HepG2 (cell line): ENCODE measurements around the gene LRRC3C. TPM values are rescaled to one million over a fixed set of nuclear protein-coding genes. Genes with fewer than 3 reads are reported as not detected.
A peak's percentile ranks its signal among the peaks of the same experiment; 100 is the strongest.

Experiments used
- ADNP ChIP-seq: sonication (generic); formaldehyde crosslinking; IDR thresholded peaks from 2 replicates; pipeline ENCODE4 v1.4.0; 2020; ENCODE audit warnings: missing genetic modification reagents
- AKNA ChIP-seq: sonication (generic); formaldehyde crosslinking; IDR thresholded peaks from 2 replicates; pipeline ENCODE4 v1.4.0; 2020; ENCODE audit warnings: missing genetic modification reagents, borderline replicate concordance
- CBFB ChIP-seq: sonication (generic); formaldehyde crosslinking; IDR thresholded peaks from 2 replicates; pipeline ENCODE4 v1.4.0; 2020; ENCODE audit warnings: missing genetic modification reagents
- CHD4 ChIP-seq: fragments of 200-600 bp; sonication (generic); IDR thresholded peaks from 2 replicates; pipeline ENCODE4 v1.7.0; 2017; ENCODE audit warnings: mild to moderate bottlenecking, low read length, borderline replicate concordance
- FOXJ3 ChIP-seq: sonication (generic); formaldehyde crosslinking; IDR thresholded peaks from 2 replicates; pipeline ENCODE4 v1.4.0; 2020; ENCODE audit warnings: missing genetic modification reagents, mild to moderate bottlenecking, borderline replicate concordance
- HIVEP1 ChIP-seq: sonication (generic); formaldehyde crosslinking; IDR thresholded peaks from 2 replicates; pipeline ENCODE4 v1.4.0; 2020; ENCODE audit warnings: mild to moderate bottlenecking, missing genetic modification reagents
- LCORL ChIP-seq, 2 experiments: fragments of 450-650 bp in 1 of 2; sonication (generic) in 1 of 2; formaldehyde crosslinking in 1 of 2; IDR thresholded peaks; 2 replicates each; pipeline versions ENCODE4 v1.5.0 to v1.6.1; 2017 to 2020; ENCODE audit warnings: antibody characterized with exemption in 1 of 2, missing genetic modification reagents in 1 of 2
- MTERF4 ChIP-seq: sonication (generic); formaldehyde crosslinking; IDR thresholded peaks from 2 replicates; pipeline ENCODE4 v1.8.0; 2023; ENCODE audit warnings: mild to moderate bottlenecking, missing genetic modification reagents
- MYNN ChIP-seq: sonication (generic); formaldehyde crosslinking; IDR thresholded peaks from 2 replicates; pipeline ENCODE4 v1.4.0; 2020; ENCODE audit warnings: mild to moderate bottlenecking, low read depth, missing genetic modification reagents
- MZF1 ChIP-seq: sonication (generic); formaldehyde crosslinking; IDR thresholded peaks from 2 replicates; pipeline ENCODE4 v1.8.1; 2023; ENCODE audit warnings: mild to moderate bottlenecking, missing genetic modification reagents, borderline replicate concordance
- NFE2 ChIP-seq: sonication (generic); formaldehyde crosslinking; IDR thresholded peaks from 2 replicates; pipeline ENCODE4 v1.4.0; 2020; ENCODE audit warnings: missing genetic modification reagents
- SRSF4 ChIP-seq: fragments of 200-400 bp; formaldehyde crosslinking; IDR thresholded peaks from one replicate; pipeline ENCODE4 v1.6.1; 2018; ENCODE audit warnings: mild to moderate bottlenecking, low read depth, low read length, moderate library complexity; ENCODE audit not compliant: poor library complexity, severe bottlenecking
- TEAD3 ChIP-seq: optimal IDR thresholded peaks from 2 replicates; pipeline ENCODE3; 2016; ENCODE audit warnings: borderline replicate concordance
- TOE1 ChIP-seq: sonication (generic); formaldehyde crosslinking; IDR thresholded peaks from 2 replicates; pipeline ENCODE4 v1.4.0; 2020; ENCODE audit warnings: mild to moderate bottlenecking, missing genetic modification reagents
- ZNF607 ChIP-seq: sonication (generic); formaldehyde crosslinking; IDR thresholded peaks from 2 replicates; pipeline ENCODE4 v1.5.1; 2020; ENCODE audit warnings: missing genetic modification reagents, mild to moderate bottlenecking, borderline replicate concordance
- ZNF614 ChIP-seq: IDR thresholded peaks from 2 replicates; pipeline ENCODE4 v1.6.1; 2018; ENCODE audit warnings: missing biosample characterization, missing genetic modification reagents, inconsistent platforms, borderline replicate concordance
- ZNF768 ChIP-seq: sonication (generic); formaldehyde crosslinking; IDR thresholded peaks from 2 replicates; pipeline ENCODE4 v1.4.0; 2020; ENCODE audit warnings: missing genetic modification reagents
- ZNF83 ChIP-seq: sonication (generic); formaldehyde crosslinking; IDR thresholded peaks from 2 replicates; pipeline ENCODE4 v1.4.0; 2020; ENCODE audit warnings: missing genetic modification reagents, mild to moderate bottlenecking, borderline replicate concordance
- polyA plus RNA-seq, 8 experiments: library from polyadenylated mRNA; depleted of rRNA in 3 of 8; stranded (reverse) in 7 of 8; unstranded in 1 of 8; fragments of >200 nt; fragmentation: Illumina TruSeq in 4 of 8; extraction: Trizol in 4 of 8; gene quantifications; 2 replicates each; pipeline versions ENCODE4 v1.2.1 to v1.2.3, GENCODE V29; 2011 to 2016; ENCODE audit warnings: low read depth in 4 of 8, missing spikeins in 1 of 8, mixed read lengths in 1 of 8; ENCODE audit not compliant: insufficient read depth in 1 of 8
- total RNA-seq, 5 experiments: library from RNA; depleted of rRNA; stranded (reverse); fragments of >200 nt; fragmentation: Illumina TruSeq; extraction: Trizol; gene quantifications; 2 replicates each; pipeline ENCODE4 v1.2.3, GENCODE V29; 2016; ENCODE audit warnings: low read depth in 1 of 5
- TF ChIP-seq, protein P1 (sequence below): sonication (generic); formaldehyde crosslinking; IDR thresholded peaks from 2 replicates; pipeline ENCODE4 v1.4.0; 2020; ENCODE audit warnings: mild to moderate bottlenecking, missing genetic modification reagents
- TF ChIP-seq, protein P2 (sequence below): sonication (generic); formaldehyde crosslinking; IDR thresholded peaks from 2 replicates; pipeline ENCODE4 v1.4.0; 2020; ENCODE audit warnings: mild to moderate bottlenecking, missing genetic modification reagents

Gene LRRC3C
- total and polyA plus RNA-seq, 2 of the 13 experiments (the other 11 are each of a cell fraction or from before 2014, with no cell fraction given), result 0.17 TPM; not detected in 1

- 0 out of 2 replicates have a peak, but pooled peaks have one; percentile 63 for TF ChIP-seq ZNF83 (CRISPR knock-in tag)
- TF ChIP-seq MTERF4 (CRISPR knock-in tag), result peak; percentile 69
- peak; percentile 97 for TF ChIP-seq ZNF614 (CRISPR knock-in tag)
- TF ChIP-seq ZNF768, result peak; percentile 92
- no peak for TF ChIP-seq ADNP (CRISPR knock-in tag)
- TF ChIP-seq ZNF607 (CRISPR knock-in tag), result peak; percentile 98
- TF ChIP-seq TOE1, result peak; percentile 99
- TF ChIP-seq AKNA (CRISPR knock-in tag), result peak; percentile 85
- TF ChIP-seq CBFB (CRISPR knock-in tag), result peak; percentile 93
- TF ChIP-seq CHD4, result no peak
- peak; percentile 73; the same call in 1 of the 2 replicates for TF ChIP-seq FOXJ3 (CRISPR knock-in tag)
- peak; percentile 76 for TF ChIP-seq NFE2 (CRISPR knock-in tag)
- TF ChIP-seq, protein P1, sequence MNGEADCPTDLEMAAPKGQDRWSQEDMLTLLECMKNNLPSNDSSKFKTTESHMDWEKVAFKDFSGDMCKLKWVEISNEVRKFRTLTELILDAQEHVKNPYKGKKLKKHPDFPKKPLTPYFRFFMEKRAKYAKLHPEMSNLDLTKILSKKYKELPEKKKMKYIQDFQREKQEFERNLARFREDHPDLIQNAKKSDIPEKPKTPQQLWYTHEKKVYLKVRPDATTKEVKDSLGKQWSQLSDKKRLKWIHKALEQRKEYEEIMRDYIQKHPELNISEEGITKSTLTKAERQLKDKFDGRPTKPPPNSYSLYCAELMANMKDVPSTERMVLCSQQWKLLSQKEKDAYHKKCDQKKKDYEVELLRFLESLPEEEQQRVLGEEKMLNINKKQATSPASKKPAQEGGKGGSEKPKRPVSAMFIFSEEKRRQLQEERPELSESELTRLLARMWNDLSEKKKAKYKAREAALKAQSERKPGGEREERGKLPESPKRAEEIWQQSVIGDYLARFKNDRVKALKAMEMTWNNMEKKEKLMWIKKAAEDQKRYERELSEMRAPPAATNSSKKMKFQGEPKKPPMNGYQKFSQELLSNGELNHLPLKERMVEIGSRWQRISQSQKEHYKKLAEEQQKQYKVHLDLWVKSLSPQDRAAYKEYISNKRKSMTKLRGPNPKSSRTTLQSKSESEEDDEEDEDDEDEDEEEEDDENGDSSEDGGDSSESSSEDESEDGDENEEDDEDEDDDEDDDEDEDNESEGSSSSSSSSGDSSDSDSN (CRISPR knock-in tag), result peak; percentile 100
- peak; percentile 81; the same call in 1 of the 2 replicates for TF ChIP-seq MYNN (CRISPR knock-in tag)
- peak; percentile 87 for TF ChIP-seq TEAD3
- no peak for TF ChIP-seq SRSF4
- peak; percentile 83; the same call in 1 of the 2 replicates for TF ChIP-seq HIVEP1 (CRISPR knock-in tag)
- no peak; the same call in 1 of the 2 replicates for TF ChIP-seq MZF1 (CRISPR knock-in tag)
- peak; percentile 27; the same call in 1 of the 2 replicates for TF ChIP-seq LCORL (IDR thresholded peaks at IDR 0.05)
- TF ChIP-seq LCORL (CRISPR knock-in tag; IDR thresholded peaks at IDR 0.05), result peak; percentile 98
- TF ChIP-seq, protein P2, sequence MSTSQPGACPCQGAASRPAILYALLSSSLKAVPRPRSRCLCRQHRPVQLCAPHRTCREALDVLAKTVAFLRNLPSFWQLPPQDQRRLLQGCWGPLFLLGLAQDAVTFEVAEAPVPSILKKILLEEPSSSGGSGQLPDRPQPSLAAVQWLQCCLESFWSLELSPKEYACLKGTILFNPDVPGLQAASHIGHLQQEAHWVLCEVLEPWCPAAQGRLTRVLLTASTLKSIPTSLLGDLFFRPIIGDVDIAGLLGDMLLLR, result peak; percentile 97
Measured at GRCh38 chr17:39980351-39981206, 53.0 kb downstream of the LRRC3C start, which contains the start of gene PSMD3 (continued).
